Epithelial cell of esophagus (primary cell): ENCODE measurements around the gene BRPF1.

Experiments used
- DNase-seq: peaks from one replicate; pipeline ENCODE4 v3.0.0; 2010; ENCODE audit warnings: low read depth
- H3K4me3 ChIP-seq: 2 replicates; pipeline ENCODE4 v1.5.1; 2011; ENCODE audit warnings: mild to moderate bottlenecking, low read length, control low read depth
- TF ChIP-seq, protein P1 (sequence below): IDR thresholded peaks from 2 replicates; pipeline ENCODE4 v1.5.1; 2011; ENCODE audit warnings: low read depth, mild to moderate bottlenecking, low read length, control low read depth, inconsistent platforms; ENCODE audit not compliant: insufficient read depth; ENCODE audit errors: missing control alignments

The BRPF1 gene

GRCh38 chr3:9731206-9732079 is at the start of gene BRPF1:
Gene BRPF1, plus strand, starts transcription at chr3:9731735. Its CDS starts 2,406 bp downstream, at chr3:9734141.
- DNase-seq, result peak; percentile 100
- peak within 1 kb of the TSS; percentile 82 for H3K4me3 ChIP-seq
- TF ChIP-seq, protein P1, sequence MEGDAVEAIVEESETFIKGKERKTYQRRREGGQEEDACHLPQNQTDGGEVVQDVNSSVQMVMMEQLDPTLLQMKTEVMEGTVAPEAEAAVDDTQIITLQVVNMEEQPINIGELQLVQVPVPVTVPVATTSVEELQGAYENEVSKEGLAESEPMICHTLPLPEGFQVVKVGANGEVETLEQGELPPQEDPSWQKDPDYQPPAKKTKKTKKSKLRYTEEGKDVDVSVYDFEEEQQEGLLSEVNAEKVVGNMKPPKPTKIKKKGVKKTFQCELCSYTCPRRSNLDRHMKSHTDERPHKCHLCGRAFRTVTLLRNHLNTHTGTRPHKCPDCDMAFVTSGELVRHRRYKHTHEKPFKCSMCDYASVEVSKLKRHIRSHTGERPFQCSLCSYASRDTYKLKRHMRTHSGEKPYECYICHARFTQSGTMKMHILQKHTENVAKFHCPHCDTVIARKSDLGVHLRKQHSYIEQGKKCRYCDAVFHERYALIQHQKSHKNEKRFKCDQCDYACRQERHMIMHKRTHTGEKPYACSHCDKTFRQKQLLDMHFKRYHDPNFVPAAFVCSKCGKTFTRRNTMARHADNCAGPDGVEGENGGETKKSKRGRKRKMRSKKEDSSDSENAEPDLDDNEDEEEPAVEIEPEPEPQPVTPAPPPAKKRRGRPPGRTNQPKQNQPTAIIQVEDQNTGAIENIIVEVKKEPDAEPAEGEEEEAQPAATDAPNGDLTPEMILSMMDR, result peak; percentile 23

DNA sequence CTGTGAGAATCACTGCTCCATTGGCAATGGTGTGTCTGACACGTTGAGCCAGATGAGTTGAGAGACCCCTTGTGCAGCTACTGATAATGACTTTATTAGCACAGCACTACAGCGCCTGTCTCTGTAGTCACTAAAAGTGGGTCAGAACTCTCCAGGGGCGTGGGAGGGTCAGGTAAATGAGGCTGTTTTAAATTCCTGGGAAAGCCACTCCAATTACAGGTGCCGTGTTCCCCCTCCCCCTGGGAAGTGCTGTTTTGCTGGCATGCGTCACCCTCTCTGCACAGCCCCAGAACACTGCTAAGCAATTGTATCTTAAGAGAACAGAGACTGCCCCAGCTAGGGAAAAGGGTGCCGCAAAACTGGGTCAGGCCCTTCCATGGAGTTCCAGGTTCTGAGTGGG is 49.4 kb upstream of the BRPF1 start:
- no peak for DNase-seq
- no peak overlapping the region for H3K4me3 ChIP-seq
- TF ChIP-seq, protein P1, result no peak

DNA sequence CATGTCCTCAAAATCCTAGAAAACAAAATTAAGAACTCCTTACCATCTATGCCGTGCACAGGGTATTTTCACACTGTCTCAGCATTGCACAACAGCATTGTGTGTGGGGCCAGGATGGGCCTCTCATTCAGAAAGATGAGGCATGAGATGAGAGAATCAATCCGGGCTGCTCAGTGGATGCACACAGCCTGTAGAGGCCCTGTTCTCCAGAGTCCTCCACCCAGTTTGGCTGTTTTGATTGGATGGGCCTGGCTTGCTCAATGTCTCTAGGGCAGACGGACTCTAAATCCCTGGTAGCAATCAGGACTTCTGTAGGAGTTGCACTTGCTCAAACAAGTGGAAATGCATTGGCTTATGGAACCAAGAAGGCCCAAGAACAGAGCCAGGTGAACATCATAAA is 48.1 kb upstream of the BRPF1 start:
- no peak for DNase-seq
- H3K4me3 ChIP-seq, result no peak overlapping the region
- TF ChIP-seq, protein P1, result no peak

DNA sequence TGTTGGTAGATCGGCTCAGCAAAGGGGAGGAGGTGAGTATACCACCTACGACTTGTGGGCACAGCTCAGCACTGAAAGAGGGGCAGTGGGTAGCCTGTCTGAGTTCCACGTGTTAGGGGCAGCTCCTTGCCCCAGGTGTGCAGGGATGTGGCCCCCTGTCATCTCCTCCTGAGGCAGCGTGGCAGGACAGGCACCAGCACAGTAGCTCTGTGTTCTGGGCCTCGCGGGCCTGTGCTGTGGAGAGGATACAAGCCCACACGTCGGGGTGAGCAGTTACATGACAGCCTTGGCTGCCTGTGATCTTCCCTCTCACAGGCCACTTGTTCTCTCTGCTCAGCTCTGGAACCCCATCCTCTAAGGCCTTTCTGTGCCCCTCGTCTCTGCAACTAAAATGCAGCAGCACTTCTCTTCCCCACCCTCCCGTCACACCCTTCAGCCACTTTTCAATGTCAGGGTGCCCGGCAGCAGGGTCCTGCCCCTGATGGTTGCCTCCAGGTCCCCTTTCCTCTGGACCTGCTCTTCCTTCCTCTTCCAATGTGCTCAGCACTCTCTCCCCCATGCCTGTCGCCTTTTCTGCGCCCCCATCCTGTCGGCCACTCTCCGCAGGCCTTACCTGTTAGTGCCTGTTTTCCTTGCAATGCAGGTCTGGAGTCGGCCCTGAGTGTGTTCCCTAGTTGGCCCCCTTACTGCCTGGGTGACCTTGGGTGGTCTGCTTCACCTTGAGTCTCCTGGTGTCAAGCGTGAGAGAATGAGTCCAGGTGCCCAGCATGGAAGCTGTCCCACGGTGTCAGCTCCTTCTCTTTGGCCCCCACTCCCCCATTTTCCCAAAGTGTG is 46.1 kb upstream of the BRPF1 start:
- DNase-seq, result no peak
- H3K4me3 ChIP-seq, result no peak overlapping the region
- TF ChIP-seq, protein P1, result no peak

- no peak for DNase-seq
- no peak overlapping the region for H3K4me3 ChIP-seq
- TF ChIP-seq, protein P1, result no peak
Observed at GRCh38 chr3:9686050-9686550, 45.4 kb upstream of the BRPF1 start.

DNA sequence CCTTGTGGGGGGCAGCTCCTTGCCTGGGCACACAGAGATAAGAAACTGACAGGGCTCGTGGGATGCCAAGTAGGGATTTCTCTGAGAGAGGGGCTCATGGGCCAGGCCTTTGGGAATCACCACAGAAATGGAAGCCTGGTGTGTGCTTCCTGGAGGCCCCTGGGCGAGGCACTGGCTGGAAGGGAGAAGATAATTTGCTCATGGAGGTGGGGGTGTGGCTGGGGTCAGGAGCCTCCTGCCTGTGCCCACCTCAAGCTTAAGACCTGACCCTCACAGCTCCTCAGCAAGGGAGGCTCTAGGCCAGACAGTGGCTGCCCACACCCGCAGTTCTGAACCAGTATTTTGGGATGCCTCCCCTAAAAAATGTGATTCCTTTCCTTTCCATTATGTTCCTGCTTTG is 44.8 kb upstream of the BRPF1 start:
- H3K4me3 ChIP-seq, result no peak overlapping the region
- TF ChIP-seq, protein P1, result no peak
- DNase-seq, result no peak
